AG04450 (cell line): ENCODE data around the gene RGS18. TPM values are rescaled to one million over a fixed set of nuclear protein-coding genes. Genes with fewer than 3 reads are reported as not detected.

ENCODE experiments used
- CTCF ChIA-PET: fragments of 300-600, 350-600 bp; formaldehyde crosslinking; extraction: SDS; loops from one replicate; lab custom pipeline; 2022; ENCODE audit warnings: antibody characterized with exemption, inconsistent platforms; lab: Charles Lee
- POLR2A ChIA-PET: fragments of 350-600 bp; formaldehyde crosslinking; extraction: SDS; loops from one replicate; lab custom pipeline; 2021; ENCODE audit warnings: antibody characterized with exemption, inconsistent platforms; lab: Yijun Ruan, JAX
- DNase-seq: peaks from one replicate; pipeline ENCODE4 v3.0.0-alpha.2; 2011; ENCODE audit warnings: low read depth, low spot score
- H3K27ac ChIP-seq: one replicate; pipeline ENCODE4 v1.5.1; 2012; ENCODE audit warnings: low read depth, low read length, control low read depth
- H3K27me3 ChIP-seq: one replicate; pipeline ENCODE4 v1.6.0; 2012; ENCODE audit warnings: low read length; ENCODE audit not compliant: control insufficient read depth, insufficient read depth
- H3K4me3 ChIP-seq: 2 replicates; pipeline ENCODE4 v1.5.1; 2011; ENCODE audit warnings: mild to moderate bottlenecking, low read depth, low read length, control low read depth
- H3K9me3 ChIP-seq: 2 replicates; pipeline ENCODE4 v1.5.1; 2012; ENCODE audit warnings: low read length; ENCODE audit not compliant: control insufficient read depth, insufficient read depth
- polyA plus RNA-seq: library from polyadenylated mRNA; depleted of rRNA; stranded (reverse); fragments of >200 nt; gene quantifications from 2 replicates; pipeline ENCODE4 v1.2.3, GENCODE V29; 2011; rRNA removed
- TF ChIP-seq, protein P1 (sequence below): IDR thresholded peaks from 2 replicates; pipeline ENCODE4 v1.5.1; 2011; ENCODE audit warnings: low read depth, low read length, control low read depth, inconsistent platforms

Gene RGS18
- polyA plus RNA-seq, 1 experiment, result 1.6 TPM

- DNase-seq, result no peak
- CTCF ChIA-PET, result no interaction called here
- H3K9me3 ChIP-seq, result no peaks in the 10 kb centered on the region
- H3K27ac ChIP-seq, result no peak overlapping the region
- no peaks in the 10 kb centered on the region for H3K27me3 ChIP-seq
- H3K4me3 ChIP-seq, result no peak overlapping the region
- TF ChIP-seq, protein P1, sequence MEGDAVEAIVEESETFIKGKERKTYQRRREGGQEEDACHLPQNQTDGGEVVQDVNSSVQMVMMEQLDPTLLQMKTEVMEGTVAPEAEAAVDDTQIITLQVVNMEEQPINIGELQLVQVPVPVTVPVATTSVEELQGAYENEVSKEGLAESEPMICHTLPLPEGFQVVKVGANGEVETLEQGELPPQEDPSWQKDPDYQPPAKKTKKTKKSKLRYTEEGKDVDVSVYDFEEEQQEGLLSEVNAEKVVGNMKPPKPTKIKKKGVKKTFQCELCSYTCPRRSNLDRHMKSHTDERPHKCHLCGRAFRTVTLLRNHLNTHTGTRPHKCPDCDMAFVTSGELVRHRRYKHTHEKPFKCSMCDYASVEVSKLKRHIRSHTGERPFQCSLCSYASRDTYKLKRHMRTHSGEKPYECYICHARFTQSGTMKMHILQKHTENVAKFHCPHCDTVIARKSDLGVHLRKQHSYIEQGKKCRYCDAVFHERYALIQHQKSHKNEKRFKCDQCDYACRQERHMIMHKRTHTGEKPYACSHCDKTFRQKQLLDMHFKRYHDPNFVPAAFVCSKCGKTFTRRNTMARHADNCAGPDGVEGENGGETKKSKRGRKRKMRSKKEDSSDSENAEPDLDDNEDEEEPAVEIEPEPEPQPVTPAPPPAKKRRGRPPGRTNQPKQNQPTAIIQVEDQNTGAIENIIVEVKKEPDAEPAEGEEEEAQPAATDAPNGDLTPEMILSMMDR, result no peak
- POLR2A ChIA-PET, result no interaction called here
Measured at GRCh38 chr1:192232817-192233417, 74.7 kb downstream of the RGS18 start.

DNA sequence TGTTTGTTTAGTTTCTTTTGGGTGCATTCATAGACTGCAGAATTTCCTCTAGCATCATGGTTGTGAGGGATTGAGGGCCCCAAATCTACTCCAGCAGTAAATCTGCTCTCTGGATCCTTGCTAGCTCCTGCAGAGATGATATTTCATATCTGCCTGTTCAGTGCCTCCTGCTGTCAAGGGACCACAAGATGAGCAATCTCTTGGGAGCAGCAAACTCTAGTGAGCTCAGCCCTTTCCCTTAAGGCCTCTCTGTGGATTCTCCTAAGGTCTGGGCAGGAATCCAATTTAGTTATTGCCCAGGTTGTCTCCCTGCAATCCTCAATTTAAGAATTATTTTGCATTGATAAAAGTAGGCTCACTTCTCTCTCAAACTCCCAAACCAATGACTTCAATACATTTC, 76.9 kb downstream of the RGS18 start:
- Histone ChIP-seq H3K27ac (no peak overlapping the region), H3K4me3 (no peak overlapping the region), H3K9me3 (no peaks in the 10 kb centered on the region), H3K27me3 (no peaks in the 10 kb centered on the region)
- DNase-seq, result no peak
- TF ChIP-seq, protein P1, result no peak
- ChIA-PET CTCF (no interaction called here), POLR2A (no interaction called here)

Other genes with a start within 250 kb of the RGS18 start
- gene RGS21, start 158.5 kb downstream of the RGS18 start, polyA plus RNA-seq, result not detected in 2 replicates